NB4 (cell line): ENCODE results near the gene PAX3.

ENCODE experiments used
- CTCF ChIP-seq: IDR thresholded peaks from one replicate; pipeline ENCODE4 v1.5.1; 2012; ENCODE audit warnings: low read depth, low read length
- POLR2A ChIP-seq: IDR thresholded peaks from 2 replicates; pipeline ENCODE4 v1.6.1; 2011; ENCODE audit warnings: mild to moderate bottlenecking; ENCODE audit not compliant: insufficient read length; ENCODE audit errors: extremely low read depth

GRCh38 chr2:222268311-222268990 is 30.3 kb downstream of the PAX3 start:
- TF ChIP-seq CTCF (no peak), POLR2A (no peak)
